HL-60 (cell line): ENCODE data around the gene AGAP1.

ENCODE experiments used
- DNase-seq, 2 experiments: peaks; one replicate each; pipeline ENCODE4 v3.0.0-alpha.2; 2010 to 2020; ENCODE audit warnings: low read depth in 1 of 2, low spot score in 1 of 2
- H3K27ac ChIP-seq: fragments of 250-450 bp; sonication (Bioruptor Pico); replicated peaks from 2 replicates; pipeline ENCODE4 v1.5.1; 2020; ENCODE audit warnings: mild to moderate bottlenecking, moderate library complexity
- H3K27me3 ChIP-seq: fragments of 250-450 bp; sonication (Bioruptor Pico); 2 replicates; pipeline ENCODE4 v1.5.1; 2021; ENCODE audit warnings: mild to moderate bottlenecking, moderate library complexity; ENCODE audit not compliant: insufficient read depth, poor library complexity, severe bottlenecking
- H3K4me3 ChIP-seq: replicated peaks from 2 replicates; pipeline ENCODE4 v1.5.1; 2011; ENCODE audit warnings: mild to moderate bottlenecking, control low read depth, low read length; ENCODE audit not compliant: insufficient read depth
- GABPA ChIP-seq: IDR thresholded peaks from 2 replicates; pipeline ENCODE4 v1.6.1; 2012; ENCODE audit warnings: low read depth
- POLR2AphosphoS5 ChIP-seq: IDR thresholded peaks from 2 replicates; pipeline ENCODE4 v1.6.1; 2012; ENCODE audit warnings: low read depth
- SPI1 ChIP-seq: IDR thresholded peaks from 2 replicates; pipeline ENCODE4 v1.6.1; 2012; ENCODE audit warnings: low read depth, mild to moderate bottlenecking, borderline replicate concordance
- TF ChIP-seq, protein P1 (sequence below): IDR thresholded peaks from one replicate; pipeline ENCODE4 v1.5.1; 2011; ENCODE audit warnings: low read length, control low read depth, inconsistent platforms; ENCODE audit not compliant: insufficient read depth
- TF ChIP-seq, protein P2 (sequence below): IDR thresholded peaks from 2 replicates; pipeline ENCODE4 v1.6.1; 2012; ENCODE audit warnings: low read depth; ENCODE audit not compliant: insufficient replicate concordance

The AGAP1 gene

DNA sequence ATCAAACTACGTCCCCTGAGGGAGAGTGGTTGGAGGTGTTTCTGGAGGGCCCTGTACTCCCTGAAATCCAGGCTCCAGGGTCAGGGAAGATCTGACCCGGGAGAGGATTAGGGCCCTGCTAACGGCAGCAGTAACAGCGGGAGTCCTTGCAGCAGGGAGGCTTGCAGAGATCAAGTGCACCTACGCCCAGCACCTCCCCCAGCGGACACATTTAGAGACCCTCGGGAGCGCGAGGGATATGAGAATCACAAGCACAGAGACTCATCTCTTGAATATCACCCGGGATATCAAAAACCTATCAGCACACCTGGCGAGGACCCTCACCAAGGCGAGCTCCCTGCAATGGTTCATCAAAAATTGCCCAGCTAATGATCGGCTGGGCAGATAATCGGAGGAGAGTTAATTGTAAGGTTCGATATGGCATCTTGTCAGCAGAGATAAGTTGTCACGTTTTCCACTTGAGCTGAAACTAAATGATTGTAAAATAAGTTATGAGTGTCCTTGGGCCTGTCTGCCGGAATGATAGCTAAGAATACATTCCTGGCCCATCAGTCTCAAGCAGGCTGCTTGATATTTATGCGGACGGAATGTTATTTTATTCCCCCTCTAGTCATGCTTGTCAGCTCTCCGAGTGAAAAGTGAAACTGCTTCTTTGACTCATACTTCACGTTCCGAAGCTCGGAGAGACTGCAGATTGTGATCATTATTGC is 464.5 kb downstream of the AGAP1 start:
- Histone ChIP-seq H3K27me3 (no peaks in the 10 kb centered on the region), H3K27ac (no peak overlapping the region), H3K4me3 (no peak overlapping the region)
- TF ChIP-seq SPI1 (no peak), POLR2AphosphoS5 (no peak)
- TF ChIP-seq, protein P1, sequence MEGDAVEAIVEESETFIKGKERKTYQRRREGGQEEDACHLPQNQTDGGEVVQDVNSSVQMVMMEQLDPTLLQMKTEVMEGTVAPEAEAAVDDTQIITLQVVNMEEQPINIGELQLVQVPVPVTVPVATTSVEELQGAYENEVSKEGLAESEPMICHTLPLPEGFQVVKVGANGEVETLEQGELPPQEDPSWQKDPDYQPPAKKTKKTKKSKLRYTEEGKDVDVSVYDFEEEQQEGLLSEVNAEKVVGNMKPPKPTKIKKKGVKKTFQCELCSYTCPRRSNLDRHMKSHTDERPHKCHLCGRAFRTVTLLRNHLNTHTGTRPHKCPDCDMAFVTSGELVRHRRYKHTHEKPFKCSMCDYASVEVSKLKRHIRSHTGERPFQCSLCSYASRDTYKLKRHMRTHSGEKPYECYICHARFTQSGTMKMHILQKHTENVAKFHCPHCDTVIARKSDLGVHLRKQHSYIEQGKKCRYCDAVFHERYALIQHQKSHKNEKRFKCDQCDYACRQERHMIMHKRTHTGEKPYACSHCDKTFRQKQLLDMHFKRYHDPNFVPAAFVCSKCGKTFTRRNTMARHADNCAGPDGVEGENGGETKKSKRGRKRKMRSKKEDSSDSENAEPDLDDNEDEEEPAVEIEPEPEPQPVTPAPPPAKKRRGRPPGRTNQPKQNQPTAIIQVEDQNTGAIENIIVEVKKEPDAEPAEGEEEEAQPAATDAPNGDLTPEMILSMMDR, result no peak
- DNase-seq, result no peak

DNA sequence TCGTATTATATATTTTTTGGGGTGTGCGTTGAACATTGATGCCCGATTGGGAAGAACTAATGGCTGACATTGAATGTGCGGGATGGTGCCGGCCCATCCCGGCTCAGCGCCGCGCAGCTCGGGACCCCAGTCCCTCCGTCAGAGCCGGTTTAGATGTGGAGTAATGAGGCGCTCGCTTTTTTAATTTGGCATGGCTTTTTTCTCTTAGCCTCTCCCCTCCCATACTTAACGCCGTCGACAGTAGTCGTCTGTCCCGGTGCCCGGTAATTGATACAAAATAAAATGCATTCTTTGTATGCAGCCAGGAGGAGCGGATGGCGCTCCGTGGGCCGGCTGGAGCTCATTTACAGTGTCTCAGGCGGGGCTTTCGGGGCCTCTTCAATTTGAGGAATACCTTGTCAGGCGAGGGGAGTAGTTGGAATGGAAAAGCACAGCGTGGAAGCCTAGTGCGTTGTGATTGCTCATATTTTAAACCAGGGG is 465.1 kb downstream of the AGAP1 start:
- DNase-seq, result no peak
- TF ChIP-seq POLR2AphosphoS5 (no peak), GABPA (no peak), SPI1 (no peak)
- TF ChIP-seq, protein P1, result no peak
- TF ChIP-seq, protein P2, sequence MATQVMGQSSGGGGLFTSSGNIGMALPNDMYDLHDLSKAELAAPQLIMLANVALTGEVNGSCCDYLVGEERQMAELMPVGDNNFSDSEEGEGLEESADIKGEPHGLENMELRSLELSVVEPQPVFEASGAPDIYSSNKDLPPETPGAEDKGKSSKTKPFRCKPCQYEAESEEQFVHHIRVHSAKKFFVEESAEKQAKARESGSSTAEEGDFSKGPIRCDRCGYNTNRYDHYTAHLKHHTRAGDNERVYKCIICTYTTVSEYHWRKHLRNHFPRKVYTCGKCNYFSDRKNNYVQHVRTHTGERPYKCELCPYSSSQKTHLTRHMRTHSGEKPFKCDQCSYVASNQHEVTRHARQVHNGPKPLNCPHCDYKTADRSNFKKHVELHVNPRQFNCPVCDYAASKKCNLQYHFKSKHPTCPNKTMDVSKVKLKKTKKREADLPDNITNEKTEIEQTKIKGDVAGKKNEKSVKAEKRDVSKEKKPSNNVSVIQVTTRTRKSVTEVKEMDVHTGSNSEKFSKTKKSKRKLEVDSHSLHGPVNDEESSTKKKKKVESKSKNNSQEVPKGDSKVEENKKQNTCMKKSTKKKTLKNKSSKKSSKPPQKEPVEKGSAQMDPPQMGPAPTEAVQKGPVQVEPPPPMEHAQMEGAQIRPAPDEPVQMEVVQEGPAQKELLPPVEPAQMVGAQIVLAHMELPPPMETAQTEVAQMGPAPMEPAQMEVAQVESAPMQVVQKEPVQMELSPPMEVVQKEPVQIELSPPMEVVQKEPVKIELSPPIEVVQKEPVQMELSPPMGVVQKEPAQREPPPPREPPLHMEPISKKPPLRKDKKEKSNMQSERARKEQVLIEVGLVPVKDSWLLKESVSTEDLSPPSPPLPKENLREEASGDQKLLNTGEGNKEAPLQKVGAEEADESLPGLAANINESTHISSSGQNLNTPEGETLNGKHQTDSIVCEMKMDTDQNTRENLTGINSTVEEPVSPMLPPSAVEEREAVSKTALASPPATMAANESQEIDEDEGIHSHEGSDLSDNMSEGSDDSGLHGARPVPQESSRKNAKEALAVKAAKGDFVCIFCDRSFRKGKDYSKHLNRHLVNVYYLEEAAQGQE, result no peak
- Histone ChIP-seq H3K4me3 (no peak overlapping the region), H3K27ac (no peak overlapping the region), H3K27me3 (no peaks in the 10 kb centered on the region)

DNA sequence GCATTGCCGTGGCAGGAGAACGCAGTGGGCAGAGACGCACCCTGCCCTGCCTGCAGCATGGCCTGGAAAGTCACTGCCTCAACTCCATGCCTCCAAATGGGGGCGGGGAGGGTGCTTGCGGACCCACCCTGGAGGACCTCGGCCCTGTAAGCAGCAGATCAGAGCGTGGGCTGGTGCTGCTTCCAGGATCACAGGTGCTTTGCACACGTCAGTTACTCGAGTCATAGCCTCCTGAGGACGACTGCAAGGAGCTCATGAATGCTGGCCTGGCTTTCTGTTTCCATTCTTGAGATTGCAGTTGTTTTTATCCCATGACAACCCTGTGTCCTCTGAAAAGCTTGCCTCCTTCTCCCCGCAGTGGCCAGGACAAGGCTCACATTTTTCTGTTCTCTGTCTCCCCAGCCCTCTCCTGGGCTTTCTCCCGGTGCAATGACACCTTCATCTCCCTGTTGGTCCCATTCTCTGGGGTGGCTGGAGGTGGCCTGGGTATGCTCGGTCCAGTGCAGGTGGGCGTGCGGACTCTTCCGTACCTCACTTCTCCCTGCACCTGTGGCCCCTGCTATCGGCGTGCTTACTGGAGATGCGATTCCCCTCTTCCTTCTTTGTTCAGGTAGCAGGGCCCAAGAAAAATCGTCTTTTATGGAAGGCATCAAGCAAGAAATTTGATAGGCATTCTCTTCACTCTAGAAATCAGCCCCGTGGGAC is 466.3 kb downstream of the AGAP1 start:
- H3K4me3 ChIP-seq, result no peak overlapping the region
- TF ChIP-seq SPI1 (no peak), POLR2AphosphoS5 (no peak), GABPA (no peak)
- TF ChIP-seq, protein P1, result no peak
- TF ChIP-seq, protein P2, result no peak
- no peak overlapping the region for H3K27ac ChIP-seq
- no peak for DNase-seq
- no peaks in the 10 kb centered on the region for H3K27me3 ChIP-seq
